Tibial artery (tissue), 4 donors: ENCODE measurements around the gene KIF21A.

Source experiments
- DNase-seq, 2 donors: peaks; one replicate each; pipeline ENCODE4 v3.0.0-alpha.2; 2019
- H3K27ac ChIP-seq, 2 donors: fragments of 200-600 bp; sonication (generic) in 1 of 2; 1 replicate in 1 of 2; 2 replicates in 1 of 2; pipeline ENCODE4 v1.5.1; 2018 to 2019; ENCODE audit warnings: mild to moderate bottlenecking in 1 of 2
- H3K27me3 ChIP-seq, 2 donors: fragments of 200-600 bp; sonication (generic) in 1 of 2; one replicate each; pipeline versions ENCODE4 v1.5.1 to v1.6.0; 2016 to 2019
- H3K36me3 ChIP-seq, 3 donors: fragments of 200-600 bp; sonication (generic) in 2 of 3; one replicate each; pipeline ENCODE4 v1.5.1; 2016 to 2019; ENCODE audit warnings: mild to moderate bottlenecking in 2 of 3
- H3K4me1 ChIP-seq, 4 donors: fragments of 200-600 bp; sonication (generic) in 2 of 4; 1 replicate in 3 of 4; 2 replicates in 1 of 4; pipeline ENCODE4 v1.5.1; 2016 to 2019
- H3K4me3 ChIP-seq, 2 donors: fragments of 200-600 bp; sonication (generic) in 1 of 2; 1 replicate in 1 of 2; 2 replicates in 1 of 2; pipeline ENCODE4 v1.5.1; 2018 to 2019; ENCODE audit warnings: mild to moderate bottlenecking in 2 of 2
- H3K9me3 ChIP-seq, 3 donors: fragments of 200-600 bp; sonication (generic) in 1 of 3; one replicate each; pipeline ENCODE4 v1.5.1; 2016 to 2019
- CTCF ChIP-seq, 2 experiments: fragments of 200-600 bp in 1 of 2; fragments of 450-650 bp in 1 of 2; IDR thresholded peaks; one replicate each; pipeline ENCODE4 v1.5.1; 2017 to 2019; ENCODE audit warnings: antibody characterized with exemption in 2 of 2, mild to moderate bottlenecking in 1 of 2, moderate library complexity in 1 of 2
- intact Hi-C: fragments of 100-400 bp; cut with DNase I; formaldehyde crosslinking; loops from one replicate; pipeline ENCODE4 v1.15.0; 2023; ENCODE audit warnings: low total_unique reads

KIF21A gene

DNA sequence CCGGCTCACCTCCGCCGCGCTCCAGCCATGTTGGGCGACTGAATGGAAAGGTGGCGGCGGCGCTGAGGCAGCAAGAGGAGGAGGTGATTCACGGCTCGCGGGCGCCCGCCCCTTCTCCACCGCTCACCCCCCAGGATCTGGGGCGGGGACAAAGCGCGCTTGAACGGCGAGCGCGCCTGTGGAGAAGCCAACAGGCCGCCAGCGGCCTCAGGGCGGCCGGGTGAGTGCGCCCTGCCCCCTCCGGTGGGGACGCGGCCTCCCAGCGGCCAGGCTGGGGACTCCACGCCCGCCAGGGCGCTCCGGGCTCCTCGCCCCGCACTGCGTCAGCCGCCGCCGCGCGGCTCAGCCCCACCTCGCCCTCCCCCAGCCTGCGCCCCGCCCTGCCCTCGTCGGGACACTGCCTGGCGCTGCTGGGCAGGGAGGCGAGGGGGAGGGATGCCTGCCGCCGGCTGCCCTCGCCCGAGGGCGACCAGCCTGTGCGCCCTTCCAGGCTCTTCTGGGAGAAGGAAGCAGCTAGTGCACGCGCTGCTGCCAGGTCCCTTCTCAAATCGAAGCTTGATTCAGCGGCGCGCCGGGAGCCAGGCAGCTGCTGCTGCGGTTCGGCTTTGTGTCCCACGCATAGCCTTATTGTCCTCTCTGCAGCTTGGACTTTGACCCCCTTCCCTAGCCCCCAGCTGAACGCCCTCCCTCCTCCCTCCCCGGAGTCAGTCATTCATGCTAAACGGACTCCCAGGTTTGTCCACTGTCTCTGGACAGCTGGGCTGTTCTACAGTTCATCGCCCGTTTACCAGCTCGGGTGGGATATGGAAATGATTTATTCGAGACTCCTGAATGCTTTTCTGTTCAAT, at the start of gene KIF21A:
TSS of gene KIF21A (minus strand) at position 40 of the 848 bp plus-strand sequence. CDS start 150 bp downstream, outside the sequence.
- DNase-seq, result peak; percentile 86 to 93
- no peaks in the 10 kb centered on the region for H3K9me3 ChIP-seq
- intact Hi-C loops, result no loop called here
- H3K27me3 ChIP-seq, result no peaks in the 10 kb centered on the region
- peak within 1 kb of the TSS; percentile 78 to 88 for H3K4me3 ChIP-seq
- H3K36me3 ChIP-seq, result no peaks in the 10 kb centered on the region
- peak; percentile 75 to 79 for TF ChIP-seq CTCF (IDR thresholded peaks at IDR 0.05)
- H3K4me1 ChIP-seq, result peaks cover 0 to 15% (median 8%) of the 10 kb centered on the region in 4 donors
- H3K27ac ChIP-seq, result peak within 1 kb of the TSS; percentile 75 to 84

DNA sequence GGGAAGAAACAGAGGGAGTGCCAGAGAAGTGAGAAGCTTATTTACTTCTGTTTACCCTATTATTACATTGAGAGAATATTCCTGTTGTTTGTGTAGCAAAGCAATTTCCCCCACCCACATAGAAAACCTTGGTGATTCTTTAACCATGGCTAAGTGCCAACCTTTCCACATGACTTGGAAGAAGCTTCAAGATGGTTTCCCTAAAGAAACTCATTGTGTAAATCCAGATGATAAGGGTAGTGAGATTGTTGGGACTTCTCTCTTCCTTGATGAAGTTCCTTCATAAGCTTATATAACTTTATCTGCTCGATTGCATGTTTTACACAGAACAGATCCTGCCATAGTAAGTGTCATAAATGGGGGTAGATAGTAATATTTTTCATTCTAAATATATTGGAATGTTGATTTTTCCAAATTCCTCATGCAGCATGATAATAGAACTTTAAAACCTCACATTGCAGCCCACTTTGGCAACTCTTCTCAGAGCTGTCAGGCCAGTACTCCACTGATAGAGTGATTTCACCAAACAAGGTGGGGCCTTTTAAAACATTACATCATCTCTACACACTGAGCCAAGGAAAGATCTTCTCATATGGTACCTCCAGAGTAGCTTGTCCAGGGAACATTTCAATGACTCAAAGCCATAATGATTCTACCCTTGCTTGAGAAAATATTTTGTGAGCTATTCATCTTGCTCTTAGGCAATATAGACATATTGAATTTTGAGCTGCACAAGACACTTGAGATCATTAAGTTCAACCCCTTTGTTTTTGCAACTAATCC, 47.8 kb upstream of the KIF21A start:
- intact Hi-C loops, result no loop called here
- Histone ChIP-seq H3K27ac (no peak overlapping the region), H3K27me3 (no peaks in the 10 kb centered on the region), H3K36me3 (no peaks in the 10 kb centered on the region), H3K4me1 (no peaks in the 10 kb centered on the region), H3K9me3 (no peaks in the 10 kb centered on the region), H3K4me3 (no peak overlapping the region)
- no peak for TF ChIP-seq CTCF (IDR thresholded peaks at IDR 0.05)
- no peak for DNase-seq

DNA sequence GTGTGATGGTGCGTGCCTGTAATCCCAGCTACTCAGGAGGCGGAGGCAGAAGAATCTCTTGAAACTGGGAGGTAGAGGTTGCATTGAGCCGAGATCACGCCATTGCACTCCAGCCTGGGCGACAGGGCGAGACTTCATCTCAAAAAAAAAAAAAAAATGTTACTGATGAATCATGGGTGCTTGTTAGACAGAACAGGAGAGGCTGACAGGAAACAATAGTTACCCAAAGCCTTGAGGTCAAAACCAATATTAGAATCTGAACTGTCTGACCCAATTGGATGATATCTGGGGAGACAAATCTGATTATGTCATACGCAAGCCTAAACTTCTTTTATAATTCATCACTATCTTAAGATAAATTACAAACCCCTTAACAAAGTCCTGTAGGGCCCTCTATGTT, 40.7 kb upstream of the KIF21A start:
- TF ChIP-seq CTCF (IDR thresholded peaks at IDR 0.05), result no peak
- no peaks in the 10 kb centered on the region for H3K36me3 ChIP-seq
- no peaks in the 10 kb centered on the region for H3K9me3 ChIP-seq
- H3K4me3 ChIP-seq, result no peak overlapping the region
- no peaks in the 10 kb centered on the region for H3K27me3 ChIP-seq
- intact Hi-C loops, result no loop called here
- H3K4me1 ChIP-seq, result no peaks in the 10 kb centered on the region
- DNase-seq, result no peak
- H3K27ac ChIP-seq, result no peak overlapping the region

- H3K27ac ChIP-seq, result no peak overlapping the region
- H3K4me3 ChIP-seq, result no peak overlapping the region
- no peaks in the 10 kb centered on the region for H3K9me3 ChIP-seq
- H3K36me3 ChIP-seq, result no peaks in the 10 kb centered on the region
- no peak for DNase-seq
- intact Hi-C loops, result no loop called here
- TF ChIP-seq CTCF (IDR thresholded peaks at IDR 0.05), result no peak
- H3K4me1 ChIP-seq, result no peaks in the 10 kb centered on the region
- no peaks in the 10 kb centered on the region for H3K27me3 ChIP-seq
Observed at GRCh38 chr12:39483042-39483441, 40.1 kb upstream of the KIF21A start.

DNA sequence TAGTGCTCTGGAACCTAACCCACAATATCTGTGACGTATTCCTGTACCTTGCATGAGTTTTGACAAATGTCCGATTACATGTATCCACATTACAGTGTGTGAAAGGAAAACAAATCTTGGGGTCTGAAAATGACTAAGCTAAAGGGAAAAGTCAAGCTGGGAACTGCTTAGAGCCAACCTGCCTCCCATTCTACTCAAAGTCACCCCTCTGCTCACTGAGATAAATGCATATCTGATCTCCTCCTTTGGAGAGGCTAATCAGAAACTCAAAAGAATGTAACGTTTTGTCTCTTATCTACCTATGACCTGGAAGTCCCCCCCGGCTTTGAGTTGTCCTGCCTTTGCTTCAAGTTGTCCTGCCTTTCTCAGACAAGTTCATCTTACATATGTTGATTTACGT, 34.0 kb upstream of the KIF21A start:
- H3K27ac ChIP-seq, result no peak overlapping the region
- H3K36me3 ChIP-seq, result no peaks in the 10 kb centered on the region
- H3K4me3 ChIP-seq, result no peak overlapping the region
- DNase-seq, result no peak
- H3K27me3 ChIP-seq, result no peaks in the 10 kb centered on the region
- H3K9me3 ChIP-seq, result peaks cover 0 to 7% (median 0%) of the 10 kb centered on the region in 3 donors
- H3K4me1 ChIP-seq, result no peaks in the 10 kb centered on the region
- no peak for TF ChIP-seq CTCF (IDR thresholded peaks at IDR 0.05)
- intact Hi-C loops, result no loop called here
